HUES64 (cell line): Measurements from ENCODE around the gene ZNF445.
"Not testable (repeated sequence)": the region's sequence is repeated elsewhere in the genome, so short reads cannot be mapped to it uniquely, and the experiment has no call there.

Source experiments
- H3K27ac ChIP-seq: 2 replicates; pipeline ENCODE4 v1.7.0; 2013; ENCODE audit warnings: low read depth, low read length, inconsistent platforms
- H3K27me3 ChIP-seq: 2 replicates; pipeline ENCODE4 v1.6.1; 2013; ENCODE audit warnings: mild to moderate bottlenecking, low read length; ENCODE audit not compliant: insufficient read depth
- H3K36me3 ChIP-seq: 2 replicates; pipeline ENCODE4 v1.6.1; 2013; ENCODE audit warnings: mild to moderate bottlenecking, low read length; ENCODE audit not compliant: insufficient read depth
- H3K4me1 ChIP-seq: 2 replicates; pipeline ENCODE4 v1.6.1; 2013; ENCODE audit warnings: mild to moderate bottlenecking, low read length, moderate library complexity; ENCODE audit not compliant: insufficient read depth
- H3K4me3 ChIP-seq: 2 replicates; pipeline ENCODE4 v1.5.1; 2013; ENCODE audit warnings: mild to moderate bottlenecking, low read length, moderate library complexity
- H3K9ac ChIP-seq: 2 replicates; pipeline ENCODE4 v1.6.1; 2013; ENCODE audit warnings: mild to moderate bottlenecking, low read depth, low read length
- H3K9me3 ChIP-seq: 2 replicates; pipeline ENCODE4 v1.6.1; 2013; ENCODE audit warnings: low read depth, low read length; ENCODE audit not compliant: insufficient read depth
- WGBS: fragments of 150-250, 120-280 bp; methylation state at CpG from one replicate; pipeline ENCODE4 v1.1.7; 2013; ENCODE audit warnings: missing lambda C conversion rate; 5-methylcytosine and 5-hydroxymethylcytosine counted together

Gene ZNF445

DNA sequence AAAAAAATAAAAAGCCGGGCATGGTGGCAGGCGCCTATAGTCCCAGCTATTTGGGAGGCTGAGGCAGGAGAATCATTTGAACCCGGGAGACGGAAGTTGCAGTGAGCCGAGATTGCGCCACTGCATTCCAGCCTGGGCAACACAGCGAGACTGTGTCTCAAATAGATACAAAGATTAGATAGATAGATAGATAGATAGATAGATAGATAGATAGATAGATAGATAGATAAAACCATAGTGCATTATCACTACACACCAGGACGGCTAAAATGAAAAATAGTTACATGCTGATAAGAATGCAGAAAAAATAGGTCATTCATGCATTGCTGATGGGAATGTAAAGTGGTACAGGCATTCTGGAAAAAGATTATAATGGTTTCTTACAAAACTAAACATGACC, 79.2 kb downstream of the ZNF445 start:
- 96% methylated on average over 7 of the region's 8 CpGs for WGBS
- H3K9ac ChIP-seq, H3K36me3 ChIP-seq, H3K27ac ChIP-seq, H3K9me3 ChIP-seq, H3K27me3 ChIP-seq, H3K4me3 ChIP-seq, H3K4me1 ChIP-seq: not testable (repeated sequence)

DNA sequence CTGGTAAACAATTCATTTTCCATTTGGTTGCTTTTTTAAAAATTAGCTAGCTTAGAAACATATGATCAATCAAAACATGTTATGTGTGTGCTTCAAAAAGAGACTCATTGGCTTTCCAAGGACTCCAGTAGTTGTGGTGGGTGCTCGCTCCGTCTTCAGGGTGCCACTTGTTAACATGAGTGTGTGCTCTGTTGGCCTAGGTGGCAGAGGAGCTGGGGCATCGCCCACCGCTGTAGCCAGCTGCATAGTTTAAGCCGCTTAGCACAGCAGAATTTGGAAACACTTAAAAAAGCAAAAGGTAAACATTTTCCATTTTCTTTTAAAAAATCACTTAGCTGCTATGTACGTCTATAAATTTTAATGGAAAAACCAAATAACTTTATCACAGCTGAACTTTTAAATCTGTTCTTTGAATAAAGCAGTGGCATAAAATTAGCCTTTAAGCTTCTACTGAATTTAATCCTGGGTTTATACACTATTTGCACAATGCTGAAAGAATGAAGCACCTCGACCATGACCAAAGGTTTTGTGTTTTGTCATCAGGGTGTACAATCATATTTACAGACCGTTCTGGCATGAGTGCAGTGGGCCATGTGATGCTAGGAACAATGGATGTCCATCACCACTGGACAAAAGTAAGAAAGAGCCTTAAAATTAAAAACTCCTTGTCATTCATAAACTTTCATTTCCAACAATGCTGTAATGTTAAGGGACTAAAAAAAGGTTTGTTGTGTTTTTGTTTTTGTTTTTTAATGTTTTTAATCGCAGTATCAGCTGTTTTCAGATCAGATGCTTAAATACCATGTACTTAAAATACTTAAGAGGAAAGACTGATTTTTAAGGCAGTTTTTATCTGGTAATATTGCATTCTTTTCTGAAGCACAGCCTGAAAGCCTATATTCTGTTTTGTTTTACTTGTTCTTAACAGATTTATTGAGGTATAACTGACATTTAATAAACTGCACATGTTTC, 81.0 kb downstream of the ZNF445 start:
- 96% methylated on average over 9 of the region's 9 CpGs for WGBS
- Histone ChIP-seq H3K36me3 (no peaks in the 10 kb centered on the region; the same call in 1 of the 2 replicates), H3K27me3 (no peaks in the 10 kb centered on the region), H3K9ac (no peak overlapping the region), H3K9me3 (no peaks in the 10 kb centered on the region), H3K4me3 (no peak overlapping the region), H3K4me1 (no peaks in the 10 kb centered on the region), H3K27ac (no peak overlapping the region)

GRCh38 chr3:44395714-44396113, 81.8 kb downstream of the ZNF445 start:
- 92% methylated on average over 9 of the region's 9 CpGs for WGBS
- Histone ChIP-seq H3K9me3 (no peaks in the 10 kb centered on the region), H3K4me1 (no peaks in the 10 kb centered on the region), H3K9ac (no peak overlapping the region), H3K27ac (no peak overlapping the region), H3K4me3 (no peak overlapping the region), H3K36me3 (no peaks in the 10 kb centered on the region; the same call in 1 of the 2 replicates), H3K27me3 (no peaks in the 10 kb centered on the region)

DNA sequence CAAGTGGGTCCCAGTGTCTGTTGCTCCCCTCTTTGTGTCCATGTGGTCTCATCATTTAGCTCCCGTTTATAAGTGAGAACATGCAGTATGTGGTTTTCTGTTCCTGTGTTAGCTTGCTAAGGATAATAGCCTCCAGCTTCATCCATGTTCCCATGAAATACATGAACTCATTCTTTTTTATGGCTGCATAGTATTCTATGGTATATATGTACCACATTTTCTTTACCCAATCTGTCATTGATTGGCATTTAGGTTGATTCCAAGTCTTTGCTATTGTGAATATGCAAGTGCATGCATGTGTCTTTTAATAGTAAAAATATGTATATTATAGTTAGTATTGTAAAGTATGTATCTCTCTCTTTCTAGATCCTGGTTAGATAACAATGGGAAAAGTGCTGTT, 85.0 kb downstream of the ZNF445 start:
- Histone ChIP-seq H3K4me3 (no peak overlapping the region), H3K4me1 (no peaks in the 10 kb centered on the region), H3K27me3 (no peaks in the 10 kb centered on the region), H3K27ac (no peak overlapping the region), H3K36me3 (no peaks in the 10 kb centered on the region), H3K9ac (no peak overlapping the region), H3K9me3 (peaks cover 3% of the 10 kb centered on the region)
- WGBS: 88% methylated on average over 1 of the region's 1 CpG

GRCh38 chr3:44387404-44387803, 90.1 kb downstream of the ZNF445 start:
- H3K9ac ChIP-seq: no peak overlapping the region
- no peaks in the 10 kb centered on the region for H3K4me1 ChIP-seq
- no peak overlapping the region for H3K27ac ChIP-seq
- 91% methylated on average over 7 of the region's 7 CpGs for WGBS
- peaks cover 27% of the 10 kb centered on the region for H3K9me3 ChIP-seq
- H3K27me3 ChIP-seq: no peaks in the 10 kb centered on the region
- H3K4me3 ChIP-seq: no peak overlapping the region
- H3K36me3 ChIP-seq: 0 out of 2 replicates have a peak, but pooled peaks cover 5% of the 10 kb centered on the region
